Esophagus squamous epithelium (tissue), 4 donors: Measurements from ENCODE around the gene MAD1L1.

Experiments
- CTCF ChIP-seq, 6 experiments: fragments of 450-650 bp in 4 of 6; fragments of 200-600 bp in 2 of 6; sonication (generic) in 2 of 6; IDR thresholded peaks; one replicate each; pipeline ENCODE4 v1.5.1; 2016 to 2019; ENCODE audit warnings: antibody characterized with exemption in 6 of 6, mild to moderate bottlenecking in 4 of 6, moderate library complexity in 4 of 6
- POLR2A ChIP-seq, 4 donors: fragments of 450-650 bp; IDR thresholded peaks; one replicate each; pipeline ENCODE4 v1.6.1; 2017; ENCODE audit warnings: antibody characterized with exemption in 4 of 4, mild to moderate bottlenecking in 4 of 4, moderate library complexity in 3 of 4

- no peak for TF ChIP-seq CTCF (IDR thresholded peaks at IDR 0.05)
- TF ChIP-seq POLR2A (IDR thresholded peaks at IDR 0.05): no peak
Measured at GRCh38 chr7:2205036-2205780, 27.5 kb downstream of the MAD1L1 start.
